Measurements from ENCODE around the gene TRABD2A. TPM values are rescaled to one million over a fixed set of nuclear protein-coding genes. Genes with fewer than 3 reads are reported as not detected.
A peak's percentile ranks its signal among the peaks of the same experiment; 100 is the strongest.

TRABD2A gene
- total and polyA plus RNA-seq, 8 donors = 0.19 to 0.59 (median 0.28) TPM; not detected in 1

GRCh38 chr2:84881581-84882413 lies 913 bp upstream of the TRABD2A start:
- peak; percentile 63 to 82 (median 74) for DNase-seq
- FAIRE-seq = no peak
- peak; percentile 28 to 51 (median 45) for TF ChIP-seq CTCF (IDR thresholded peaks at IDR 0.05)
- intact Hi-C loops (cut with DNase I) = loop anchor here in 2 of 3 donors (5.0 kb wide), 1 partner anchor 384 kb away; no protein-coding TSS in a partner anchor
- Histone ChIP-seq H3K27me3 (peaks cover 0 to 10% (median 0%) of the 10 kb centered on the region in 4 donors), H3K4me1 (peaks cover 0 to 6% (median 0%) of the 10 kb centered on the region in 3 donors), H3K4me3 (peak overlapping the region in 2 of 4 donors; percentile 40 to 67), H3K9me3 (no peaks in the 10 kb centered on the region), H3K36me3 (no peaks in the 10 kb centered on the region), H3K27ac (no peak overlapping the region)
- ATAC-seq = peak; percentile 86 to 91 (median 89)
- WGBS, 2 donors = 1% methylated on average over 29 of the region's 29 CpGs

GRCh38 chr2:84880395-84880644 lies 564 bp downstream of the TRABD2A start:
- Histone ChIP-seq H3K9me3 (no peaks in the 10 kb centered on the region), H3K27ac (no peak overlapping the region), H3K4me3 (peak overlapping the region; percentile 17 to 67 (median 38)), H3K36me3 (no peaks in the 10 kb centered on the region), H3K27me3 (peaks cover 0 to 10% (median 0%) of the 10 kb centered on the region in 4 donors), H3K4me1 (peaks cover 0 to 6% (median 0%) of the 10 kb centered on the region in 3 donors)
- FAIRE-seq = no peak
- peak in 1 of 4 donors; percentile 6 for ATAC-seq
- TF ChIP-seq CTCF (IDR thresholded peaks at IDR 0.05) = no peak
- DNase-seq = no peak
- 2% methylated on average over 8 of the region's 8 CpGs for WGBS, 2 donors
- intact Hi-C loops (cut with DNase I) = loop anchor here in 2 of 3 donors (5.0 kb wide), 1 partner anchor 383 kb away; no protein-coding TSS in a partner anchor

GRCh38 chr2:84879584-84880394 lies 1.1 kb downstream of the TRABD2A start:
- Histone ChIP-seq H3K9me3 (no peaks in the 10 kb centered on the region), H3K4me3 (peak overlapping the region in 1 of 4 donors; percentile 67), H3K4me1 (peaks cover 0 to 6% (median 0%) of the 10 kb centered on the region in 3 donors), H3K27me3 (peaks cover 0 to 10% (median 0%) of the 10 kb centered on the region in 4 donors), H3K36me3 (no peaks in the 10 kb centered on the region), H3K27ac (no peak overlapping the region)
- FAIRE-seq (no peak), ATAC-seq (peak in 2 of 4 donors; percentile 2 to 8), DNase-seq (no peak)
- WGBS, 2 donors = 22 to 30% methylated on average over 42 to 45 of the region's 45 CpGs
- no peak for TF ChIP-seq CTCF (IDR thresholded peaks at IDR 0.05)
- intact Hi-C loops (cut with DNase I) = loop anchor here in 2 of 3 donors (5.0 kb wide), 1 partner anchor 382 kb away; no protein-coding TSS in a partner anchor

GRCh38 chr2:84878896-84879583 lies 1.8 kb downstream of the TRABD2A start:
- intact Hi-C loops (cut with DNase I) = no loop called here

More at GRCh38 chr2:84878896-84879583, 1.8 kb downstream of the TRABD2A start:
- 75 to 82% methylated on average over 7 of the region's 7 CpGs for WGBS, 2 donors
- Histone ChIP-seq H3K27me3 (peaks cover 0 to 10% (median 0%) of the 10 kb centered on the region in 4 donors), H3K4me3 (no peak overlapping the region), H3K9me3 (no peaks in the 10 kb centered on the region), H3K4me1 (peaks cover 0 to 6% (median 0%) of the 10 kb centered on the region in 3 donors), H3K36me3 (no peaks in the 10 kb centered on the region), H3K27ac (no peak overlapping the region)
- FAIRE-seq (no peak), DNase-seq (no peak), ATAC-seq (no peak)
- no peak for TF ChIP-seq CTCF (IDR thresholded peaks at IDR 0.05)
